Melanocyte of skin (primary cell): ENCODE data around the gene CTSA. TPM values are rescaled to one million over a fixed set of nuclear protein-coding genes. Genes with fewer than 3 reads are reported as not detected.

Experiments used
- total RNA-seq, 2 donors: library from RNA; depleted of rRNA; stranded (reverse); fragments of >200 nt; gene quantifications; 2 replicates each; pipeline ENCODE4 v1.2.3, GENCODE V29; 2012

Gene CTSA
- 10 to 100 TPM; 89.8 to 92.9 TPM for total RNA-seq

GRCh38 chr20:45890985-45891983 is at the start of gene CTSA, which contains the start of gene NEURL2:
Gene CTSA, plus strand, starts transcription at chr20:45891335. Its CDS starts 234 bp downstream, at chr20:45891569.
Gene NEURL2, minus strand, starts transcription at chr20:45891208. Its CDS starts 217 bp downstream, at chr20:45890991.

GRCh38 chr20:45857114-45857881 is 33.8 kb upstream of the CTSA start, which contains the start of the genes ACOT8 and ZSWIM3:
Gene ACOT8, minus strand, starts transcription at chr20:45857392. Its CDS starts 77 bp downstream, at chr20:45857315.
Gene ZSWIM3, plus strand, starts transcription at chr20:45857614. Its CDS starts 212 bp downstream, at chr20:45857826.

GRCh38 chr20:45880988-45881788 is 9.9 kb upstream of the CTSA start, which contains the start of gene ZSWIM1:
Gene ZSWIM1, plus strand, starts transcription at chr20:45881227. Its CDS starts 1,366 bp downstream, at chr20:45882593.

GRCh38 chr20:45887346-45887715 is 3.8 kb upstream of the CTSA start, which contains the start of gene SPATA25:
Gene SPATA25, minus strand, starts transcription at chr20:45887622. Its CDS starts 32 bp downstream, at chr20:45887590.

DNA sequence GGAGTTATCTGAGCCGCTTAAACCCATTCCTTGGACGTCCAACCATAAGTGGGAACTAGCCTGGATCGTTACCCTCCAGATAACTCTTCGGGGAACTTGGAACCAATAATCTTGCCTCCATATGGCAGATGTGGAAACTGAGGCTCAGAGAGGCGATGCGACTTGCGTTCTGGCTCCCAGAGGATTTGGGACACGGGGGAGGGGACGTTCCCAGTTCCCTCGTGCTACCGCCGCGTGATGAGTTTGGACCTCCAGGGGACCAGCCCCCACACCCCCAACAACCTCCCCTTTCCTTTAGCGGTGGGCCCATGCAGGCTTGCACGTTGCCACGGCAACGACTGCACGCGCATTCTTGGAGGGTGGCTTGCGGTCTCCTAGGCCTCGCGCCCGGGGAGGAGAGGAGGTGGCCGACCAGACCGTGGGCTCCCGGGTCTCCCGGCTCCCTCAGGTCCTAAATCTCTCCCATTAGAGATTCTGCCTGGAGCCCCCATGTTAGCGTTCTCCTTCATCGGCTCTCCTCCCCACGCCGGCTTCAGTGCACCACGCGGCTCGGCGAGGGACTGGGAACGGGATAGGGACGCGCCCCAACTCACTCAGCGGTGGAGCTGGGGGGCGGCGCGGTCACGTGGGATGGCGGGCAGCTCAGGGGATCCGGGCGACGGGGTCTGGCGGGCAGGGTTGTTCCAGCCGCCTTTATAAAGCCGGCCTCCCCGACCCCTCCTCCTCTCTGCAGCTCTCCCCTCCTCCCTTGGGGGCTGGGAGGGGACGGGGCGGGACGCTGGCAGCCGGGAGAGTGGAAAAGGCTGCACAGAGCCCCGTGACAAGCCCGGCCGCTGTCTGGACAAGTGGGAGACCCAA is 20.6 kb downstream of the CTSA start, which contains the start of gene PLTP:
PLTP (minus strand) TSS at position 670 of the 858 bp plus-strand sequence. CDS start 703 bp downstream, outside the sequence.

DNA sequence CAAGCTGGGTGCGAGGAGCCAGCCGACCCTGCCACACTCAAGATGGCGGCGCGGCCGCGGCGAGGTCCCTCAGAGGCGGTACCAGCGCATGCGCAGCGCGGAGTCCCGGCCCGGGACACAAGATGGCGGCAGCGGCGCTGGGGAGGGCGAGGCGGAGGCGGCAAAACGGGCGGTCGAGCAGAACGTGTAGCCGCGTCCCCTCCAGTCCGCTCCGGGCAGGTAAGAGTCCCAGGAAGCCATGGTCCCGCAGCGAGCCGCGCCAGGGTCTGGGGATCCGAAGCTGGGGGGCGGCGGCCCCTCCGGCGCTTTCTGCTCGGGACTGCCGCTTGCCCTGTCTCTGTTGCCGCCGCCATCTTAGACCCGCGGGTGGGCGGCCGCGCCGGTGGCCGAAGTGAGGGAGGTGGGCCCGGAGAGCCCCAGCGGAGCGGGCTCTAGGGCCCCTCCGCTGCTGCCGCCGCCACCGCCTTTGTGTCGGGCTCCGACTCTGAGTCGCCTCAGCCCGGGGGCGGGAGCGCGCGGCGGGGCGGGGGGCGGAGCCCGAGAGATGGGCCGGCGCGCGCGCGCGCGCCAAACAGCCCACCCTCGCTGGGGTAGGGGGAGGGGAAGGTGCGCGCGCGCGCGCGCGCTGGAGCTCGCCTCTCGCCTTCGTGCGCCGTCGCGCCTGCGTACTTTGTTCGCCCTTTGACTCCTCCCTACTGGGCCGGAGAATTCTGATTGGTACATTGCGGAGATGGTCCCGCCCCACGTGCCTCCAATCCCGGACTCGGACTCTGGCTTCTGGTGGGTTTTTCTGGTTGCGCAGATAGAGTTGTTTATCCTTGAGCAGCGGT is 43.7 kb downstream of the CTSA start, which contains the start of gene PCIF1:
PCIF1 (plus strand) TSS at position 98 of the 830 bp plus-strand sequence. CDS start 4,317 bp downstream, outside the sequence.

Other genes starting within 250 kb of the CTSA start
- not detected for gene WFDC11, start 221.1 kb upstream of the CTSA start, total RNA-seq
- gene WFDC13, start 189.3 kb upstream of the CTSA start, total RNA-seq = not detected
- gene WFDC10B, start 186.3 kb upstream of the CTSA start, total RNA-seq = not detected
- not detected for gene SPINT4, start 169.0 kb upstream of the CTSA start, total RNA-seq
- under 1 TPM in 1 of 2 donors, not detected in 1; 0.33 TPM for gene WFDC3, start 99.5 kb upstream of the CTSA start, total RNA-seq
- gene DNTTIP1, start 99.4 kb upstream of the CTSA start, total RNA-seq = 10 to 100 TPM in 1 of 2 donors, 1 to 10 TPM in 1; 6.2 to 10.3 TPM
- 10 to 100 TPM; 42.3 to 85.6 TPM for gene UBE2C, start 78.7 kb upstream of the CTSA start, total RNA-seq
- gene TNNC2, start 64.0 kb upstream of the CTSA start, total RNA-seq = not detected
- 10 to 100 TPM; 25.6 to 34.1 TPM for gene SNX21, start 57.5 kb upstream of the CTSA start, total RNA-seq
- gene ACOT8, start 33.9 kb upstream of the CTSA start, total RNA-seq = 10 to 100 TPM; 41.0 to 41.6 TPM
- 1 to 10 TPM; 4.7 to 4.8 TPM for gene ZSWIM3, start 33.7 kb upstream of the CTSA start, total RNA-seq
- 10 to 100 TPM in 1 of 2 donors, 1 to 10 TPM in 1; 10.0 to 10.7 TPM for gene ZSWIM1, start 10.1 kb upstream of the CTSA start, total RNA-seq
- gene SPATA25, start 3.7 kb upstream of the CTSA start, total RNA-seq = under 1 TPM in 1 of 2 donors, not detected in 1; 0.69 TPM
- 1 to 10 TPM; 3.3 to 4.1 TPM for gene NEURL2, start 127 bp upstream of the CTSA start, total RNA-seq
- 10 to 100 TPM; 41.3 to 52.0 TPM for gene PLTP, start 20.8 kb downstream of the CTSA start, total RNA-seq
- gene PCIF1, start 43.3 kb downstream of the CTSA start, total RNA-seq = 10 to 100 TPM; 12.7 to 13.8 TPM
- gene ZNF335, start 80.9 kb downstream of the CTSA start, total RNA-seq = 10 to 100 TPM; 14.0 to 16.5 TPM
- not detected for gene MMP9, start 117.6 kb downstream of the CTSA start, total RNA-seq
- gene SLC12A5, start 137.9 kb downstream of the CTSA start, total RNA-seq = not detected
- gene NCOA5, start 198.6 kb downstream of the CTSA start, total RNA-seq = 10 to 100 TPM; 14.1 to 17.3 TPM
- 1 to 10 TPM; 2.3 to 2.4 TPM for gene CD40, start 227.0 kb downstream of the CTSA start, total RNA-seq